GM12878 (cell line): ENCODE data around the gene VLDLR. TPM values are rescaled to one million over a fixed set of nuclear protein-coding genes. Genes with fewer than 3 reads are reported as not detected.
A peak's percentile ranks its signal among the peaks of the same experiment; 100 is the strongest.

Experiments used
- ATAC-seq: fragments of 200-7000 bp; cut with Tn5 transposase; 3 replicates; pipeline ENCODE4 v1.9.1; 2020; ENCODE audit warnings: mild to moderate bottlenecking, moderate library complexity
- BruUV-seq: library from RNA; stranded (reverse); fragments of 400-500 nt; replicated peaks from 2 replicates; lab custom pipeline; 2021; lab: Mats Ljungman, UMichigan
- CTCF ChIA-PET: fragments of 300-600 bp; sonication (Branson Sonifier 250); formaldehyde crosslinking; extraction: SDS; loops from one replicate; lab custom pipeline; 2021; ENCODE audit warnings: inconsistent platforms; lab: Yijun Ruan, JAX
- POLR2A ChIA-PET: fragments of 350-600 bp; formaldehyde crosslinking; extraction: SDS; loops from one replicate; lab custom pipeline; 2021; ENCODE audit warnings: inconsistent platforms; lab: Charles Lee
- RAD21 ChIA-PET: fragments of 300-600 bp; sonication (Branson Sonifier 250); formaldehyde crosslinking; loops from one replicate; lab custom pipeline; 2023; ENCODE audit warnings: antibody characterized with exemption; ENCODE audit not compliant: unreplicated experiment; lab: Charles Lee
- SMC1A ChIA-PET: fragments of 300-600 bp; sonication (Branson Sonifier 250); formaldehyde crosslinking; loops from one replicate; lab custom pipeline; 2023; ENCODE audit not compliant: unreplicated experiment, uncharacterized antibody; lab: Charles Lee
- DNase-seq: peaks from one replicate; pipeline ENCODE4 v3.0.0-alpha.2; 2011; ENCODE audit warnings: low read depth, low spot score
- FAIRE-seq: peaks from 3 replicates; lab custom pipeline; 2011; peaks lifted over from hg19 to GRCh38; lab: Jason Lieb, UNC
- H2AFZ ChIP-seq: 2 replicates; pipeline ENCODE4 v1.6.0; 2011; ENCODE audit warnings: low read depth, low read length, control low read depth; ENCODE audit not compliant: control insufficient read depth
- H3K27ac ChIP-seq: 2 replicates; pipeline ENCODE4 v1.5.1; 2011; ENCODE audit warnings: control low read depth; ENCODE audit not compliant: control insufficient read depth, insufficient read depth
- H3K27me3 ChIP-seq, 2 experiments: replicated peaks in 1 of 2; 2 replicates each; pipeline versions ENCODE4 v1.6.0 to v1.6.1; 2011; ENCODE audit warnings: low read length in 1 of 2; ENCODE audit not compliant: control insufficient read depth in 2 of 2, insufficient read depth in 2 of 2
- H3K36me3 ChIP-seq, 2 experiments: 2 replicates each; pipeline ENCODE4 v1.5.1; 2011; ENCODE audit warnings: low read length in 1 of 2; ENCODE audit not compliant: control insufficient read depth in 2 of 2, insufficient read depth in 2 of 2
- H3K4me1 ChIP-seq: 2 replicates; pipeline ENCODE4 v1.6.1; 2011; ENCODE audit warnings: mild to moderate bottlenecking, low read length, moderate library complexity, mixed read lengths; ENCODE audit not compliant: control insufficient read depth, insufficient read depth
- H3K4me2 ChIP-seq: 2 replicates; pipeline ENCODE4 v1.6.0; 2011; ENCODE audit warnings: control low read depth; ENCODE audit not compliant: control insufficient read depth, insufficient read depth
- H3K4me3 ChIP-seq: fragments of 200-600 bp; sonication (generic); 2 replicates; pipeline ENCODE4 v1.5.1; 2016
- H3K79me2 ChIP-seq: 2 replicates; pipeline ENCODE4 v1.6.0; 2011; ENCODE audit warnings: low read length; ENCODE audit not compliant: control insufficient read depth, insufficient read depth
- H3K9ac ChIP-seq: 2 replicates; pipeline ENCODE4 v1.8.0; 2011; ENCODE audit warnings: low read length, control low read depth, mixed read lengths; ENCODE audit not compliant: control insufficient read depth, insufficient read depth
- H3K9me3 ChIP-seq: replicated peaks from 3 replicates; pipeline ENCODE4 v1.5.1; 2011; ENCODE audit warnings: mild to moderate bottlenecking, low read length; ENCODE audit not compliant: control insufficient read depth, insufficient read depth
- H4K20me1 ChIP-seq: 2 replicates; pipeline ENCODE4 v1.6.0; 2011; ENCODE audit not compliant: control insufficient read depth, insufficient read depth
- EZH2 ChIP-seq: IDR thresholded peaks from 2 replicates; pipeline ENCODE4 v1.6.1; 2012; ENCODE audit warnings: low read depth, mild to moderate bottlenecking, control low read depth, inconsistent platforms, low read length, borderline replicate concordance; ENCODE audit not compliant: control insufficient read depth
- NKRF ChIP-seq: fragments of 450-650 bp; conservative IDR thresholded peaks from 2 replicates; pipeline ENCODE4 v1.6.1; 2017; ENCODE audit warnings: mild to moderate bottlenecking, moderate library complexity
- RB1 ChIP-seq: fragments of 450-650 bp; formaldehyde crosslinking; IDR thresholded peaks from 2 replicates; pipeline ENCODE4 v1.6.1; 2017; ENCODE audit warnings: mild to moderate bottlenecking, borderline replicate concordance
- YY1 ChIP-seq: IDR thresholded peaks from 2 replicates; pipeline ENCODE4 v1.6.1; 2011; ENCODE audit warnings: low read depth, mild to moderate bottlenecking, low read length
- ZBTB11 ChIP-seq: fragments of 450-650 bp; formaldehyde crosslinking; IDR thresholded peaks from 2 replicates; pipeline ENCODE4 v1.5.0; 2022; ENCODE audit warnings: mild to moderate bottlenecking, missing genetic modification characterization
- WGBS: methylation state at CpG from one replicate; pipeline ENCODE4 v1.1.6; 2016; ENCODE audit warnings: low lambda C conversion rate; ENCODE audit not compliant: insufficient replicate concordance, insufficient coverage; ENCODE audit errors: missing lambda C conversion rate; 5-methylcytosine and 5-hydroxymethylcytosine counted together
- in situ Hi-C: fragments of 300-500 bp; cut with MboI; formaldehyde crosslinking; loops from 9 replicates; pipeline ENCODE4 v1.14.3; 2018; ENCODE audit warnings: mixed read lengths
- intact Hi-C: fragments of 100-400 bp; cut with micrococcal nuclease; formaldehyde crosslinking; loops from one replicate; pipeline ENCODE4 v1.14.2; 2022; ENCODE audit not compliant: unreplicated experiment
- polyA plus RNA-seq, 11 experiments: library from polyadenylated mRNA; depleted of rRNA in 4 of 11; unstranded in 6 of 11; stranded (reverse) in 5 of 11; fragments of >200 nt; fragmentation: Nextera tagmentation in 4 of 11; fragmentation: Illumina TruSeq in 1 of 11; extraction: Ambion mirVana in 4 of 11; extraction: Trizol in 1 of 11; gene quantifications; 1 replicate in 1 of 11; 2 replicates in 10 of 11; pipeline versions ENCODE4 v1.2.1 to v1.2.3, GENCODE V29; 2011 to 2016; ENCODE audit warnings: inconsistent platforms in 2 of 11, missing spikeins in 2 of 11, low read depth in 1 of 11
- total RNA-seq, 4 experiments: library from RNA; depleted of rRNA in 3 of 4; stranded (reverse); fragments of >200 nt in 3 of 4; fragmentation: Illumina TruSeq in 1 of 4; extraction: Trizol in 1 of 4; gene quantifications; 2 replicates each; pipeline versions ENCODE4 v1.2.1 to v1.2.3, GENCODE V29; 2013 to 2021

VLDLR gene
- total and polyA plus RNA-seq, 10 of the 15 experiments (the other 5 are each of a cell fraction or from before 2014, with no cell fraction given): 0.14 to 5.9 (median 0.57) TPM

GRCh38 chr9:2624051-2624682 lies 2.6 kb downstream of the VLDLR start:
- no peak overlapping the region for H2AFZ ChIP-seq
- no peaks in the 10 kb centered on the region for H3K4me1 ChIP-seq
- no peaks in the 10 kb centered on the region for H3K36me3 ChIP-seq
- no peak overlapping the region for H3K27ac ChIP-seq
- ATAC-seq (no peak), DNase-seq (no peak)
- in situ Hi-C loops: no loop called here
- no peaks in the 10 kb centered on the region; the same call in 1 of the 2 replicates for H3K79me2 ChIP-seq
- ChIA-PET RAD21 (no interaction called here), POLR2A (interaction anchor here (1.5 kb wide), 1 partner anchor 14 kb away, joined by 4 read pairs; no protein-coding TSS in a partner anchor), SMC1A (interaction anchor here (1.1 to 1.4 kb wide), 2 partner anchors 21 to 104 kb away, joined by 4 read pairs; no protein-coding TSS in a partner anchor)
- no peaks in the 10 kb centered on the region; the same call in 1 of the 2 replicates for H4K20me1 ChIP-seq
- TF ChIP-seq ZBTB11 (CRISPR knock-in tag) (no peak), EZH2 (no peak), YY1 (no peak), NKRF (no peak), RB1 (no peak)
- TF ChIP-seq, all 136 proteins: peak for 0
- H3K4me2 ChIP-seq: no peak overlapping the region
- BruUV-seq: TSS peak; percentile 38
- no peak overlapping the region for H3K4me3 ChIP-seq
- peaks cover 0 to 16% of the 10 kb centered on the region in 2 experiments; a peak in 3 of 4 replicates for H3K27me3 ChIP-seq
- intact Hi-C loops: loop anchor here (5.0 to 10.0 kb wide), 3 partner anchors 103 to 369 kb away; no protein-coding TSS in a partner anchor
- FAIRE-seq: no peak
- CTCF ChIA-PET: interaction anchor here (0.5 kb wide), 1 partner anchor 581 kb away, joined by 3 read pairs; no protein-coding TSS in a partner anchor
- 90% methylated on average over 1 of the region's 1 CpG for WGBS
- no peaks in the 10 kb centered on the region; the same call in 2 of the 3 replicates for H3K9me3 ChIP-seq
- H3K9ac ChIP-seq: no peak overlapping the region
